HG03095 (cell line): ENCODE results near the gene HDAC11.

Experiments
- ATAC-seq: cut with Tn5 transposase; IDR thresholded peaks from one replicate; pipeline ENCODE4 v1.9.1; 2021; ENCODE audit warnings: moderate library complexity; ENCODE audit not compliant: unreplicated experiment

HDAC11 gene

GRCh38 chr3:13506680-13507079 is 26.6 kb downstream of the HDAC11 start:
- no peak for ATAC-seq

- ATAC-seq: no peak
Observed at GRCh38 chr3:13507247-13507569, 27.1 kb downstream of the HDAC11 start.

GRCh38 chr3:13507570-13508339 is 27.6 kb downstream of the HDAC11 start:
- ATAC-seq: no peak

DNA sequence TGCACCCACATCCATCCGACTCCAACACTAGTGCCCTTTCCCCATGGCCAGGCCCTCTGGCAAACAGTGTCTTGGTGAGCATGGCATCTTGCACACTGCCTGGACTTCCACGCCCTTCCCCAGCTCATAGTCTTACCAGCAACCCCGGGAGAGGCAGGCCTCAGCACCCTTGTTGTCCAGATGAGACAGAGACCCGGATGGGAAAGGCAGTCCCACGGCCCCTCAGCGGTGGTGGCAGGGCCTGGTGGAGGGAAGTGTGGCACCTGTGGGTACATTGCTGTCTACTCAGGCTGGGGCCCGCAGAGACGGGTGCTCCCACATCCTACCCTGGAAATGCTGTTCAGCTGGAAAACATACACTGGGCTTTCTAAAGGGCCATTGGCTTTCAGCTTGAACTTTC is 28.4 kb downstream of the HDAC11 start:
- ATAC-seq: no peak

- no peak for ATAC-seq
Observed at GRCh38 chr3:13509059-13509815, 29.1 kb downstream of the HDAC11 start.

DNA sequence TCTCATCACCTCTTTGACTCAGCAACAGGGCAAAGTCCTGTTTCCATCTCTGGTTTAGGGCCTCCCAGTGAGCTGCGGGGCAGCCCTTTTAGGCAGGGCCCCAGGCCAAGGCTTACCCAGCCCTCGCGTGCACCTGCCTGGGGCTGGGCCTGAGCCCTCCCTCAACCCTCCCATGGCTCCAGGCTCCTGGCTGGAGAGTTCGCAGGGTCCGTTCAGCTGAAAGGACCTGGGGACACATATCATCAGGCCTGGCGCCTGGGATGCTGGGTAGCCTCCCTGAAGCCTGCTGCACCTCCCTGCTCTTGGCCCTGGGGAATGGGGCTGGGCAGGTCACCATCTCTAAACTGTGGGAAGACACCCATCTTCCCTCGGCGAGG is 29.7 kb downstream of the HDAC11 start:
- ATAC-seq: no peak

GRCh38 chr3:13512451-13512850 is 32.3 kb downstream of the HDAC11 start:
- no peak for ATAC-seq

- no peak for ATAC-seq
Observed at GRCh38 chr3:13513051-13513912, 33.2 kb downstream of the HDAC11 start.

GRCh38 chr3:13513913-13514517 is 33.9 kb downstream of the HDAC11 start:
- no peak for ATAC-seq

GRCh38 chr3:13514639-13515435 is 34.7 kb downstream of the HDAC11 start:
- no peak for ATAC-seq

- no peak for ATAC-seq
Observed at GRCh38 chr3:13515786-13516759, 36.0 kb downstream of the HDAC11 start.

DNA sequence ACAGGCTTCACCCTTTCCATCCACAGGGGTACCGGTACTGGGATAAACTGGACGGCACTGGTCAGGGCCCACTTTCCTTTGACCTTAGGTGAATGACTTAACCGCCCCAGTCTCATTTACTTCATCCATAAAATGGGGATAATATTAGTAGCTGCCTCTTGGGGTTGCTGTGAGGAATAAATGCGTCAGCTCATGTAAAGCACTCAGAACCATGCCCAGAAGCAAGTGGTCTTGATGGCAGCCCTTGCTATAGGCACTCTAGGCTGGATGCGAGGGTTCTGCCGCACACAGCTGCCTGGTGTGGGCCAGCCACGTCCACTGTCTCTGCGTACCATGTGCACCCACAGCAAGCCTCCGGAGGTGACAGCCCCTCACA is 36.6 kb downstream of the HDAC11 start:
- no peak for ATAC-seq

GRCh38 chr3:13517253-13517977 is 37.3 kb downstream of the HDAC11 start:
- no peak for ATAC-seq

DNA sequence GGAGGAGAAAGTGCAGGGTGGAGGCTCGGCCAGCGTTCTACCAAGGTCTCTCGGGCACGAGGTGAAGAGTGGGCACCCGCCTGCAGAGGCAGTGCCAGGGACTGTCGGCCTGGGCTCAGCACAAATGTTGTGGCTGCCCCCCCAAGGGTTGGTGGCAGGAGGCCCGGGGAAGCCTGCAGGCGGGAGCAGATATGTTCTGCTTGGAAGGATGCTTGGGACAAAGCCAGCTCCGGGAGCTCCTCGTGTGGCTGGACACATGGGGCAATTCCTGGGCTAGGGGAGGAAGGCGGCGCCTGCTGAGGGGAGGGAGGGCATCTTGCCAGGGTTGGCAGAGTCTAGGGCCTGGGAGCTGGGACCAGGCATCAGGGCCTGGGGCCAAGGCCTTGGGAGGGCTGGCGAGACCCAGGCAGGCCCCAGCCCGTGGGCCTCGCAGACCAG is 38.4 kb downstream of the HDAC11 start:
- no peak for ATAC-seq

- ATAC-seq: no peak
Observed at GRCh38 chr3:13519006-13519791, 39.1 kb downstream of the HDAC11 start.

- ATAC-seq: no peak
Observed at GRCh38 chr3:13520326-13520880, 40.3 kb downstream of the HDAC11 start.

- no peak for ATAC-seq
Observed at GRCh38 chr3:13521309-13521708, 41.2 kb downstream of the HDAC11 start.
